WTC11 (cell line): ENCODE measurements around the gene GALNT7.

Experiments used
- ESRRA ChIP-seq: sonication (generic); formaldehyde crosslinking; IDR thresholded peaks from 2 replicates; pipeline ENCODE4 v1.8.1; 2022; ENCODE audit warnings: mild to moderate bottlenecking, missing genetic modification reagents, borderline replicate concordance
- SP1 ChIP-seq: sonication (generic); formaldehyde crosslinking; conservative IDR thresholded peaks from 2 replicates; pipeline ENCODE4 v1.8.1; 2022; ENCODE audit warnings: missing genetic modification reagents
- TF ChIP-seq, protein P1 (sequence below): sonication (generic); formaldehyde crosslinking; IDR thresholded peaks from 2 replicates; pipeline ENCODE4 v1.8.1; 2022; ENCODE audit warnings: missing genetic modification reagents, borderline replicate concordance
- TF ChIP-seq, protein P2 (sequence below): fragments of 200-600 bp; IDR thresholded peaks from 2 replicates; pipeline ENCODE4 v1.8.0; 2022; ENCODE audit warnings: antibody characterized with exemption

GRCh38 chr4:173291899-173292298 lies 123.3 kb downstream of the GALNT7 start:
- TF ChIP-seq SP1 (CRISPR knock-in tag), result no peak
- TF ChIP-seq, protein P1, sequence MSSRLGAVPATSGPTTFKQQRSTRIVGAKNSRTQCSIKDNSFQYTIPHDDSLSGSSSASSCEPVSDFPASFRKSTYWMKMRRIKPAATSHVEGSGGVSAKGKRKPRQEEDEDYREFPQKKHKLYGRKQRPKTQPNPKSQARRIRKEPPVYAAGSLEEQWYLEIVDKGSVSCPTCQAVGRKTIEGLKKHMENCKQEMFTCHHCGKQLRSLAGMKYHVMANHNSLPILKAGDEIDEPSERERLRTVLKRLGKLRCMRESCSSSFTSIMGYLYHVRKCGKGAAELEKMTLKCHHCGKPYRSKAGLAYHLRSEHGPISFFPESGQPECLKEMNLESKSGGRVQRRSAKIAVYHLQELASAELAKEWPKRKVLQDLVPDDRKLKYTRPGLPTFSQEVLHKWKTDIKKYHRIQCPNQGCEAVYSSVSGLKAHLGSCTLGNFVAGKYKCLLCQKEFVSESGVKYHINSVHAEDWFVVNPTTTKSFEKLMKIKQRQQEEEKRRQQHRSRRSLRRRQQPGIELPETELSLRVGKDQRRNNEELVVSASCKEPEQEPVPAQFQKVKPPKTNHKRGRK (CRISPR knock-in tag), result no peak
- TF ChIP-seq, protein P2, sequence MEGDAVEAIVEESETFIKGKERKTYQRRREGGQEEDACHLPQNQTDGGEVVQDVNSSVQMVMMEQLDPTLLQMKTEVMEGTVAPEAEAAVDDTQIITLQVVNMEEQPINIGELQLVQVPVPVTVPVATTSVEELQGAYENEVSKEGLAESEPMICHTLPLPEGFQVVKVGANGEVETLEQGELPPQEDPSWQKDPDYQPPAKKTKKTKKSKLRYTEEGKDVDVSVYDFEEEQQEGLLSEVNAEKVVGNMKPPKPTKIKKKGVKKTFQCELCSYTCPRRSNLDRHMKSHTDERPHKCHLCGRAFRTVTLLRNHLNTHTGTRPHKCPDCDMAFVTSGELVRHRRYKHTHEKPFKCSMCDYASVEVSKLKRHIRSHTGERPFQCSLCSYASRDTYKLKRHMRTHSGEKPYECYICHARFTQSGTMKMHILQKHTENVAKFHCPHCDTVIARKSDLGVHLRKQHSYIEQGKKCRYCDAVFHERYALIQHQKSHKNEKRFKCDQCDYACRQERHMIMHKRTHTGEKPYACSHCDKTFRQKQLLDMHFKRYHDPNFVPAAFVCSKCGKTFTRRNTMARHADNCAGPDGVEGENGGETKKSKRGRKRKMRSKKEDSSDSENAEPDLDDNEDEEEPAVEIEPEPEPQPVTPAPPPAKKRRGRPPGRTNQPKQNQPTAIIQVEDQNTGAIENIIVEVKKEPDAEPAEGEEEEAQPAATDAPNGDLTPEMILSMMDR, result no peak
- TF ChIP-seq ESRRA (CRISPR knock-in tag), result no peak
